ENCODE data around the gene CDH4. TPM values are rescaled to one million over a fixed set of nuclear protein-coding genes. Genes with fewer than 3 reads are reported as not detected.

Gene CDH4
- total and polyA plus RNA-seq, 2 donors (not counting 1 experiment from before 2014, with no cell fraction given), result not detected

- H3K9ac ChIP-seq (ENCODE audit: low read length), result no peak overlapping the region
- no peaks in the 10 kb centered on the region for H3K27me3 Mint-ChIP-seq
- no peak overlapping the region for H3K4me3 Mint-ChIP-seq
- ChIA-PET CTCF (no interaction called here), POLR2A (no interaction called here)
- no peak overlapping the region for H3K27ac ChIP-seq (ENCODE audit: low read length in 2 of 2)
- H3K9me3 ChIP-seq (ENCODE audit: control extremely low read depth in 1 of 3, control insufficient read depth in 2 of 3, insufficient read depth in 1 of 3, low read length in 2 of 3), result peaks cover 0 to 30% (median 0%) of the 10 kb centered on the region in 3 donors
- no peak for DNase-seq
- H3K79me2 ChIP-seq (ENCODE audit: control insufficient read depth, insufficient read depth, low read length), result no peaks in the 10 kb centered on the region
- no peak for ATAC-seq (ENCODE audit: low read depth)
- TF ChIP-seq EZH2 (IDR thresholded peaks at IDR 0.05; ENCODE audit: borderline replicate concordance, insufficient read depth, low read depth, low read length, poor library complexity, severe bottlenecking) (no peak), CTCF (IDR thresholded peaks at IDR 0.05) (no peak)
- 95% methylated on average over 5 of the region's 10 CpGs for WGBS (ENCODE audit: insufficient coverage)
- no peak overlapping the region for H2AFZ ChIP-seq (ENCODE audit: insufficient read depth, low read depth, low read length, poor library complexity, severe bottlenecking)
- no peaks in the 10 kb centered on the region for H4K20me1 ChIP-seq (ENCODE audit: control insufficient read depth, insufficient read depth, low read length, poor library complexity, severe bottlenecking)
- no peaks in the 10 kb centered on the region for H3K27me3 ChIP-seq (replicated peaks in 1 of 4; ENCODE audit: control extremely low read depth in 1 of 4, control insufficient read depth in 3 of 4, insufficient read depth in 4 of 4, low read length in 3 of 4)
- intact Hi-C loops (cut with micrococcal nuclease), result no loop called here
- H3K36me3 ChIP-seq (replicated peaks in 1 of 2; ENCODE audit: control extremely low read depth in 1 of 2, control insufficient read depth in 1 of 2, extremely low read depth in 1 of 2, insufficient read depth in 2 of 2, low read length in 1 of 2), result no peaks in the 10 kb centered on the region
- no peaks in the 10 kb centered on the region for H3K4me1 Mint-ChIP-seq
- H3K27ac Mint-ChIP-seq, result no peak overlapping the region
- no peak overlapping the region for H3K4me2 ChIP-seq (replicated peaks; ENCODE audit: low read depth, low read length, poor library complexity, severe bottlenecking)
- H3K9me3 Mint-ChIP-seq (ENCODE audit: insufficient read depth), result no peaks in the 10 kb centered on the region
- no peaks in the 10 kb centered on the region for H3K4me1 ChIP-seq (ENCODE audit: control insufficient read depth in 2 of 2, insufficient read depth in 2 of 2, low read length in 2 of 2)
- no peak overlapping the region for H3K4me3 ChIP-seq (ENCODE audit: control extremely low read depth in 1 of 5, extremely low read depth in 1 of 5, insufficient read depth in 1 of 5, low read depth in 2 of 5, low read length in 4 of 5)
Measured at GRCh38 chr20:61325718-61326117, 73.7 kb downstream of the CDH4 start.

- Histone ChIP-seq H3K4me3 (ENCODE audit: control extremely low read depth in 1 of 5, extremely low read depth in 1 of 5, insufficient read depth in 1 of 5, low read depth in 2 of 5, low read length in 4 of 5) (no peak overlapping the region), H3K9me3 (ENCODE audit: control extremely low read depth in 1 of 3, control insufficient read depth in 2 of 3, insufficient read depth in 1 of 3, low read length in 2 of 3) (peaks cover 0 to 36% (median 0%) of the 10 kb centered on the region in 3 donors), H2AFZ (ENCODE audit: insufficient read depth, low read depth, low read length, poor library complexity, severe bottlenecking) (no peak overlapping the region), H3K9ac (ENCODE audit: low read length) (no peak overlapping the region), H3K36me3 (replicated peaks in 1 of 2; ENCODE audit: control extremely low read depth in 1 of 2, control insufficient read depth in 1 of 2, extremely low read depth in 1 of 2, insufficient read depth in 2 of 2, low read length in 1 of 2) (no peaks in the 10 kb centered on the region), H3K27me3 (replicated peaks in 1 of 4; ENCODE audit: control extremely low read depth in 1 of 4, control insufficient read depth in 3 of 4, insufficient read depth in 4 of 4, low read length in 3 of 4) (no peaks in the 10 kb centered on the region), H3K79me2 (ENCODE audit: control insufficient read depth, insufficient read depth, low read length) (no peaks in the 10 kb centered on the region), H3K27ac (ENCODE audit: low read length in 2 of 2) (no peak overlapping the region), H4K20me1 (ENCODE audit: control insufficient read depth, insufficient read depth, low read length, poor library complexity, severe bottlenecking) (no peaks in the 10 kb centered on the region), H3K4me2 (replicated peaks; ENCODE audit: low read depth, low read length, poor library complexity, severe bottlenecking) (no peak overlapping the region), H3K4me1 (ENCODE audit: control insufficient read depth in 2 of 2, insufficient read depth in 2 of 2, low read length in 2 of 2) (no peaks in the 10 kb centered on the region)
- DNase-seq (no peak), ATAC-seq (ENCODE audit: low read depth) (no peak)
- ChIA-PET CTCF (no interaction called here), POLR2A (no interaction called here)
- no peak for TF ChIP-seq EZH2 (IDR thresholded peaks at IDR 0.05; ENCODE audit: borderline replicate concordance, insufficient read depth, low read depth, low read length, poor library complexity, severe bottlenecking)
- TF ChIP-seq CTCF (IDR thresholded peaks at IDR 0.05), result no peak
- Mint-ChIP-seq H3K9me3 (ENCODE audit: insufficient read depth) (no peaks in the 10 kb centered on the region), H3K27me3 (no peaks in the 10 kb centered on the region), H3K4me1 (no peaks in the 10 kb centered on the region), H3K27ac (no peak overlapping the region), H3K4me3 (no peak overlapping the region)
- intact Hi-C loops (cut with micrococcal nuclease), result no loop called here
- 85% methylated on average over 15 of the region's 17 CpGs for WGBS (ENCODE audit: insufficient coverage)
Measured at GRCh38 chr20:61328911-61329558, 77.0 kb downstream of the CDH4 start.

Measured in B cell (primary cell).